K562 (cell line): ENCODE measurements around the gene PLCL1. TPM values are rescaled to one million over a fixed set of nuclear protein-coding genes. Genes with fewer than 3 reads are reported as not detected.

Experiments
- AFF1 ChIP-seq, 2 experiments: fragments of 450-650 bp; IDR thresholded peaks; 2 replicates each; pipeline ENCODE4 v1.6.1; 2018; ENCODE audit warnings: mild to moderate bottlenecking in 2 of 2, low read depth in 1 of 2; ENCODE audit not compliant: partially characterized antibody in 2 of 2
- DMBX1 ChIP-seq: fragments of 250-450 bp; sonication (Bioruptor Pico); IDR thresholded peaks from 2 replicates; pipeline ENCODE4 v1.8.0; 2022; ENCODE audit warnings: inconsistent platforms, mild to moderate bottlenecking, moderate library complexity, borderline replicate concordance
- KDM1A ChIP-seq, 2 experiments: fragments of 450-650 bp; IDR thresholded peaks; 2 replicates each; pipeline ENCODE4 v1.6.1; 2016; ENCODE audit warnings: mild to moderate bottlenecking in 2 of 2
- MEIS2 ChIP-seq: fragments of 450-650 bp; IDR thresholded peaks from 2 replicates; pipeline ENCODE4 v1.6.1; 2014; ENCODE audit warnings: mild to moderate bottlenecking; ENCODE audit not compliant: partially characterized antibody
- MIER1 ChIP-seq: fragments of 450-650 bp; IDR thresholded peaks from 2 replicates; pipeline ENCODE4 v1.6.1; 2016; ENCODE audit warnings: antibody characterized with exemption, mild to moderate bottlenecking, low read depth
- MTF1 ChIP-seq: fragments of 250-450 bp; sonication (Bioruptor Pico); IDR thresholded peaks from 2 replicates; pipeline ENCODE4 v1.9.0; 2021; ENCODE audit warnings: moderate library complexity, mild to moderate bottlenecking, inconsistent platforms, borderline replicate concordance
- NBN ChIP-seq: fragments of 450-650 bp; IDR thresholded peaks from 2 replicates; pipeline ENCODE4 v1.6.1; 2016; ENCODE audit warnings: low read depth, mild to moderate bottlenecking
- PREB ChIP-seq: sonication (generic); formaldehyde crosslinking; IDR thresholded peaks from 2 replicates; pipeline ENCODE4 v1.8.1; 2023; ENCODE audit warnings: mild to moderate bottlenecking, missing genetic modification reagents
- SIX5 ChIP-seq, 2 experiments: IDR thresholded peaks; 2 replicates each; pipeline ENCODE4 v1.6.1; 2011; ENCODE audit warnings: low read length in 2 of 2, borderline replicate concordance in 1 of 2, low read depth in 1 of 2, mild to moderate bottlenecking in 1 of 2, moderate library complexity in 1 of 2; ENCODE audit not compliant: insufficient read depth in 1 of 2
- SP2 ChIP-seq: IDR thresholded peaks from 2 replicates; pipeline ENCODE4 v1.6.1; 2011; ENCODE audit warnings: mild to moderate bottlenecking, low read depth, low read length, moderate library complexity; ENCODE audit not compliant: poor library complexity, severe bottlenecking; ENCODE audit errors: extremely low read depth
- TSC22D4 ChIP-seq: fragments of 450-650 bp; IDR thresholded peaks from 2 replicates; pipeline ENCODE4 v1.6.1; 2016; ENCODE audit warnings: missing genetic modification characterization, missing biosample characterization, control low read depth
- ZNF253 ChIP-seq: fragments of 250-450 bp; sonication (Bioruptor Pico); conservative IDR thresholded peaks from 2 replicates; pipeline ENCODE4 v1.6.1; 2021; ENCODE audit warnings: mild to moderate bottlenecking
- ZNF318 ChIP-seq, 2 experiments: fragments of 450-650 bp; IDR thresholded peaks; 2 replicates each; pipeline ENCODE4 v1.6.1; 2016; ENCODE audit warnings: mild to moderate bottlenecking in 2 of 2, borderline replicate concordance in 1 of 2, low read depth in 1 of 2, moderate library complexity in 1 of 2
- ZNF384 ChIP-seq: IDR thresholded peaks from 2 replicates; pipeline ENCODE4 v1.6.1; 2012; ENCODE audit warnings: low read depth, low read length, improper control_type of control experiment
- ZNF696 ChIP-seq: fragments of 250-450 bp; sonication (Bioruptor Pico); conservative IDR thresholded peaks from 2 replicates; pipeline ENCODE4 v1.4.0; 2020; ENCODE audit warnings: mild to moderate bottlenecking, moderate library complexity
- polyA plus RNA-seq, 8 experiments: library from polyadenylated mRNA; depleted of rRNA in 4 of 8; stranded (reverse) in 5 of 8; unstranded in 3 of 8; fragments of >200 nt; fragmentation: Nextera tagmentation in 2 of 8; fragmentation: Illumina TruSeq in 1 of 8; extraction: Ambion mirVana in 2 of 8; extraction: Trizol in 1 of 8; gene quantifications; 2 replicates each; pipeline versions ENCODE4 v1.2.1 to v1.2.3, GENCODE V29; 2011 to 2014; ENCODE audit warnings: inconsistent platforms in 1 of 8, missing spikeins in 1 of 8
- total RNA-seq, 7 experiments: library from RNA; depleted of rRNA in 6 of 7; stranded (reverse); fragments of >200 nt in 6 of 7; fragmentation: Illumina TruSeq in 2 of 7; extraction: Trizol in 2 of 7; gene quantifications; 2 replicates each; pipeline versions ENCODE4 v1.2.1 to v1.2.3, GENCODE V29; 2011 to 2021; ENCODE audit warnings: low replicate concordance in 1 of 7

The PLCL1 gene
- total and polyA plus RNA-seq, 9 of the 15 experiments (the other 6 are each of a cell fraction or from before 2014, with no cell fraction given), result 2.0 to 17.7 (median 8.6) TPM

- TF ChIP-seq ZNF318 (IDR thresholded peaks at IDR 0.05; ENCODE audit: borderline replicate concordance in 1 of 2, low read depth in 1 of 2) (no peak), MEIS2 (peak; percentile 43), ZNF384 (0 out of 2 replicates have a peak, but pooled peaks have one; percentile 60), TSC22D4 (tag) (no peak), SIX5 (IDR thresholded peaks at IDR 0.05; ENCODE audit: borderline replicate concordance in 1 of 2, insufficient read depth in 1 of 2, low read depth in 1 of 2, low read length in 2 of 2) (no peak), DMBX1 (CRISPR knock-in tag) (no peak), SP2 (no peak), MTF1 (CRISPR knock-in tag) (no peak), AFF1 (IDR thresholded peaks at IDR 0.05; ENCODE audit: low read depth in 1 of 2, partially characterized antibody in 2 of 2) (peak in 1 of 2 experiments; percentile 98), MIER1 (no peak), NBN (peak; percentile 24; the same call in 1 of the 2 replicates), PREB (CRISPR knock-in tag) (no peak), KDM1A (IDR thresholded peaks at IDR 0.05) (no peak), ZNF696 (CRISPR knock-in tag) (no peak), ZNF253 (CRISPR knock-in tag) (no peak)
Measured at GRCh38 chr2:197934934-197935289, 130.5 kb downstream of the PLCL1 start (continued).
